H1 (cell line): ENCODE data around the gene ZDHHC24. TPM values are rescaled to one million over a fixed set of nuclear protein-coding genes. Genes with fewer than 3 reads are reported as not detected.

Experiments used
- CHD2 ChIP-seq: IDR thresholded peaks from 2 replicates; pipeline ENCODE4 v1.6.1; 2012; ENCODE audit warnings: low read length, improper control_type of control experiment
- CTBP2 ChIP-seq: IDR thresholded peaks from 2 replicates; pipeline ENCODE4 v1.7.0; 2011; ENCODE audit warnings: borderline replicate concordance, mild to moderate bottlenecking, moderate library complexity, mixed read lengths, low read length; ENCODE audit not compliant: insufficient read depth, insufficient read length
- JUND ChIP-seq: IDR thresholded peaks from 2 replicates; pipeline ENCODE4 v1.6.1; 2011; ENCODE audit warnings: mild to moderate bottlenecking, improper control_type of control experiment, low read length
- KDM4A ChIP-seq: IDR thresholded peaks from one replicate; pipeline ENCODE4 v1.7.1; 2012; ENCODE audit warnings: low read depth, mild to moderate bottlenecking, moderate library complexity, low read length, inconsistent platforms; ENCODE audit not compliant: severe bottlenecking
- RBBP5 ChIP-seq: IDR thresholded peaks from 2 replicates; pipeline ENCODE4 v1.7.1; 2012; ENCODE audit warnings: low read depth, mild to moderate bottlenecking, inconsistent platforms, low read length, moderate library complexity, borderline replicate concordance
- SIRT6 ChIP-seq: IDR thresholded peaks from one replicate; pipeline ENCODE4 v1.7.1; 2012; ENCODE audit warnings: low read length, inconsistent platforms
- TAF1 ChIP-seq: IDR thresholded peaks from 2 replicates; pipeline ENCODE4 v1.6.1; 2011; ENCODE audit warnings: mild to moderate bottlenecking, low read depth, low read length
- ZNF274 ChIP-seq: IDR thresholded peaks from 2 replicates; pipeline ENCODE4 v1.7.0; 2012; ENCODE audit warnings: low read length, borderline replicate concordance; ENCODE audit errors: extremely low read depth
- polyA plus RNA-seq, 7 experiments: library from polyadenylated mRNA; depleted of rRNA in 3 of 7; stranded (reverse) in 5 of 7; unstranded in 2 of 7; fragments of >200 nt in 5 of 7; fragments of 200-250 nt in 2 of 7; gene quantifications; 1 replicate in 5 of 7; 2 replicates in 1 of 7; 4 replicates in 1 of 7; pipeline versions ENCODE4 v1.2.1 to v1.2.3, GENCODE V29; 2011 to 2013; ENCODE audit warnings: missing spikeins in 2 of 7, mixed read lengths in 2 of 7
- total RNA-seq: library from RNA; stranded (reverse); fragmentation: NEBNext Ultra II Directional; extraction: Animal tissue kit (Norgen Biotek cat#: 25700); gene quantifications from 2 replicates; pipeline ENCODE4 v1.2.1, GENCODE V29; 2021
- TF ChIP-seq, protein P1 (sequence below): IDR thresholded peaks from 2 replicates; pipeline ENCODE4 v1.6.1; 2012; ENCODE audit warnings: inconsistent platforms

ZDHHC24 gene
- total and polyA plus RNA-seq, 2 of the 8 experiments (the other 6 are each of a cell fraction or from before 2014, with no cell fraction given) = 8.4 to 9.7 TPM

DNA sequence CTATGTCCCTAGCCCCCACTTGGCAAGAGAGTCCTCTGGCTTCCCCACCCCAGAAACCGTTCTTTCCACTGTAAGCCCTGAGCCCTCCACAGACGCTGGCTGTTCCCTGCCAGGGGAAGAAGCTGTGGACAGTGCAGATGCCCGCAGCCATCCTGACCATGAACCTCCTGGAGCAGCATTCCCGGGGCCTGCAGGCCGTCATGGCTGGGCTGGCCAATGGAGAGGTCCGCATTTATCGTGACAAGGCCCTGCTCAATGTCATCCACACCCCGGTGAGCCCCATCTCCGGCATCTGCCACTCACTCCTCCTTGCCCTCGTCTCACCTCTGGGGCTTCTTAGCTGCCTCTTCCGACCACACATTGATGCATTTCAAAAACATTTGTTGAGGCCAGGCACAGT lies 22.2 kb downstream of the ZDHHC24 start (continued):
- TF ChIP-seq CTBP2 (no peak), ZNF274 (no peak), CHD2 (no peak), SIRT6 (no peak), RBBP5 (no peak), KDM4A (no peak), JUND (no peak), TAF1 (no peak)
- TF ChIP-seq, protein P1, sequence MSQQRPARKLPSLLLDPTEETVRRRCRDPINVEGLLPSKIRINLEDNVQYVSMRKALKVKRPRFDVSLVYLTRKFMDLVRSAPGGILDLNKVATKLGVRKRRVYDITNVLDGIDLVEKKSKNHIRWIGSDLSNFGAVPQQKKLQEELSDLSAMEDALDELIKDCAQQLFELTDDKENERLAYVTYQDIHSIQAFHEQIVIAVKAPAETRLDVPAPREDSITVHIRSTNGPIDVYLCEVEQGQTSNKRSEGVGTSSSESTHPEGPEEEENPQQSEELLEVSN = no peak
